ENCODE results near the gene PAFAH1B1.
"Not testable (repeated sequence)": the region's sequence is repeated elsewhere in the genome, so short reads cannot be mapped to it uniquely, and the experiment has no call there.

PAFAH1B1 gene

DNA sequence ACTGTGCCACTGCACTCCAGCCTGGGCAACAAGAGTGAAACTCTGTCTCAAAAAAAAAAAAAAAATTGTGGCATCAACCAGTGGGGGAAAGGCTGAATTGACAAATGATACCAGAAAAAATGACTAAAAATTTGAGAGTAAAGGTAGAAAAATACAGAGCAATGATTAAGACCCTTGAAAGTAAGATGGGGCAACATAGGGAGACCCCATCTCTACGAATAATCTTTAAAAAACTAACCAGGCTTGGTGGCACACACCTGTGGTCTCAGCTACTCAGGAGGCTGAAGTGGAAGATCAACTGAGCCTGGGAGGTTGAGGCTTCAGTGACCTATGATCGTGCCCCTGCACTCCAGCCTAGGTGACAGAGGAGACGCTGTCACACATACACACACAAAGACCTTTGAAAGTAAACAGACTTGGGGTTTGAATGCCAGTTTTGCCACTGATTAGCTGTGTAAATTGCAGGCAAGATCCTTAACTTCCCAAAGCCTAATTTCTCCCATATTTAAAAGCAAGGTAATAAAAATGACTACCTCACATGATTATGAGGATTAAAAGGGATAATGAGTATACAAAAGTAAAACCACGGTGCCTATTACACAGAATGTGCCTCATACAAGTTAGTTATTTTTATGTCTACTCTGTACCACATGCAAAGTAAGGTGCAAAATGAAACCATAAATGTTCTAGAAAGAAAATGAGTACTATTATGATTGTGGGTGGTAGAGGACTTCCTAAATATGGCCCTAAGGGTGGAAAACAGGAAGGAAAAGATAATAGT lies 21.7 kb upstream of the PAFAH1B1 start:
- in situ Hi-C loops (cut with MboI; ENCODE audit: low sequenced_read_pairs, unreplicated experiment), result no loop called here
- TF ChIP-seq, protein P1, sequence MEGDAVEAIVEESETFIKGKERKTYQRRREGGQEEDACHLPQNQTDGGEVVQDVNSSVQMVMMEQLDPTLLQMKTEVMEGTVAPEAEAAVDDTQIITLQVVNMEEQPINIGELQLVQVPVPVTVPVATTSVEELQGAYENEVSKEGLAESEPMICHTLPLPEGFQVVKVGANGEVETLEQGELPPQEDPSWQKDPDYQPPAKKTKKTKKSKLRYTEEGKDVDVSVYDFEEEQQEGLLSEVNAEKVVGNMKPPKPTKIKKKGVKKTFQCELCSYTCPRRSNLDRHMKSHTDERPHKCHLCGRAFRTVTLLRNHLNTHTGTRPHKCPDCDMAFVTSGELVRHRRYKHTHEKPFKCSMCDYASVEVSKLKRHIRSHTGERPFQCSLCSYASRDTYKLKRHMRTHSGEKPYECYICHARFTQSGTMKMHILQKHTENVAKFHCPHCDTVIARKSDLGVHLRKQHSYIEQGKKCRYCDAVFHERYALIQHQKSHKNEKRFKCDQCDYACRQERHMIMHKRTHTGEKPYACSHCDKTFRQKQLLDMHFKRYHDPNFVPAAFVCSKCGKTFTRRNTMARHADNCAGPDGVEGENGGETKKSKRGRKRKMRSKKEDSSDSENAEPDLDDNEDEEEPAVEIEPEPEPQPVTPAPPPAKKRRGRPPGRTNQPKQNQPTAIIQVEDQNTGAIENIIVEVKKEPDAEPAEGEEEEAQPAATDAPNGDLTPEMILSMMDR (IDR thresholded peaks at IDR 0.05; ENCODE audit: borderline replicate concordance, control extremely low read depth, extremely low read depth, insufficient read depth, missing control alignments), result no peak
- DNase-seq (ENCODE audit: low spot score), result peak; percentile 74

DNA sequence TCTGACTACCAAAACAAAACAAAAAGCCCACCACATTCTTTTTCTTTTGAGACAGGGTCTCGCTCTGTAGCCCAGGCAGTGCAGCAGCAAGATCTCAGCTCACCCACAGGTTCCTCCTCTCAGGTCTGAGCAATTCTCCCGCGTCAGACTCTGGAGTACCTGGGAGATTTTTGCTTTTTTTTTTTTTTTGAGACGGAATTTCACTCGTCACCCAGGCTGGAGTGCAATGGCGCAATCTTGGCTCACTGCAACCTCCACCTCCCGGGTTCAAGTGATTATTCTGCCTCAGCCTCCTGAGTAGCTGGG lies 21.2 kb upstream of the PAFAH1B1 start:
- in situ Hi-C loops (cut with MboI; ENCODE audit: low sequenced_read_pairs, unreplicated experiment); DNase-seq (ENCODE audit: low spot score): not testable (repeated sequence)

DNA sequence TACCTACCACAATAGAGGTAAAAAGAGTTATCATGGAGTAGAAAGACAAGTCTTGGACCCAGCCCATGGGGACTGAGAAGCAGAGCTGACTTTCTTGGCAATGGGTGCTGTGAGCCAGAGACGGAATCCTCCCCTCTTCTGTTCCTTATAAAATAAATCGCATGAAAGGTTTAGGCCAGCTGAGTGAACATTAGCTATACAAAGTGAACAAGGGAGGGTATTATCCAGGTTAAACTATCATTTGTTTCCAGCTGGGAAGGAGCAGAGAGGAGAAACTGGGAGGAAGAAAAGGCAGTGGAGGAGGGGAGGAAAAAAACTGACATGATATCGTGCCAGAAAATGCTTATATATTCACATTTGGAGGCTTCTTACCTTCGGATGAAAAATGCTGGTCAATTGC lies 13.3 kb upstream of the PAFAH1B1 start:
- in situ Hi-C loops (cut with MboI; ENCODE audit: low sequenced_read_pairs, unreplicated experiment), result no loop called here
- TF ChIP-seq, protein P1 (IDR thresholded peaks at IDR 0.05; ENCODE audit: borderline replicate concordance, control extremely low read depth, extremely low read depth, insufficient read depth, missing control alignments), result no peak

DNA sequence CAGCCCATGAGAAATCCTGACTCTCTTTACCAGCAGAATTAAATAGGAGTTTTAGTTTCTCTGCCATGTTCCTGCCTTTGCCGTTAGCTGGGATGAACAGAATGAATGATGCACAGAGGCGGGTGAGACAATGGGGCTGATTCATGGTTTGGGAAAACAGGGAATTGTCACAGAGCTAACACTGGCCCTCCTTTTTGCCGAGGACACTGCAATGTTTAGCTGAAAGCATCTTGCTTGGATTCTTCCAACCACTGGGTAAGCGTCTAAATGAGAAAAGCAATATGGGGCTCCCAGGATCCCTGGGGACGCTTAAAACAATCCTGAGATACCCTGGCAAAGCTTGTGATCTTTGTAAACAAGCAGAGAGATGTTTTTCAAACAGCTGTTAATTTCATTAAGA lies 12.8 kb upstream of the PAFAH1B1 start:
- in situ Hi-C loops (cut with MboI; ENCODE audit: low sequenced_read_pairs, unreplicated experiment), result no loop called here
- no peak for DNase-seq (ENCODE audit: low spot score)
- TF ChIP-seq, protein P1 (IDR thresholded peaks at IDR 0.05; ENCODE audit: borderline replicate concordance, control extremely low read depth, extremely low read depth, insufficient read depth, missing control alignments), result no peak

More for the DNA sequence above, 13.3 kb upstream of the PAFAH1B1 start:
- DNase-seq (ENCODE audit: low spot score), result no peak

DNA sequence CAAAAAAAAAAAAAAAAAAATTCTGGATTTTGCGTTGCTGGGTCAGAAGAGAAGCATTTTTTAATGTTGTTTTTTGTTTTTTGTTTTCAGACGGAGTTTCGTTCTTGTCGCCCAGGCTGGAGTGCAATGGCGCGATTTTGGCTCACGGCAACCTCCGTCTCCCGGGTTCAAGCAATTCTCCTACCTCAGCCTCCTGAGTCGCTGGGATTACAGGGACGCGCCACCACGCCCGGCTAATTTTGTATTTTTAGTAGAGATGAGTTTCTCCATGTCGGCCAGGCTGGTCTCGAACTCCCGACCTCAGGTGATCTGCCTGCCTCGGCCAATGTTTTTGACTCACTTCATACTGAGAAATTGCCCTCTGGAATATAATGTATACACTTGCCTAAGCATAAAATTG lies 11.0 kb upstream of the PAFAH1B1 start:
- DNase-seq (ENCODE audit: low spot score), result no peak
- TF ChIP-seq, protein P1 (IDR thresholded peaks at IDR 0.05; ENCODE audit: borderline replicate concordance, control extremely low read depth, extremely low read depth, insufficient read depth, missing control alignments), result no peak
- in situ Hi-C loops (cut with MboI; ENCODE audit: low sequenced_read_pairs, unreplicated experiment), result no loop called here

DNA sequence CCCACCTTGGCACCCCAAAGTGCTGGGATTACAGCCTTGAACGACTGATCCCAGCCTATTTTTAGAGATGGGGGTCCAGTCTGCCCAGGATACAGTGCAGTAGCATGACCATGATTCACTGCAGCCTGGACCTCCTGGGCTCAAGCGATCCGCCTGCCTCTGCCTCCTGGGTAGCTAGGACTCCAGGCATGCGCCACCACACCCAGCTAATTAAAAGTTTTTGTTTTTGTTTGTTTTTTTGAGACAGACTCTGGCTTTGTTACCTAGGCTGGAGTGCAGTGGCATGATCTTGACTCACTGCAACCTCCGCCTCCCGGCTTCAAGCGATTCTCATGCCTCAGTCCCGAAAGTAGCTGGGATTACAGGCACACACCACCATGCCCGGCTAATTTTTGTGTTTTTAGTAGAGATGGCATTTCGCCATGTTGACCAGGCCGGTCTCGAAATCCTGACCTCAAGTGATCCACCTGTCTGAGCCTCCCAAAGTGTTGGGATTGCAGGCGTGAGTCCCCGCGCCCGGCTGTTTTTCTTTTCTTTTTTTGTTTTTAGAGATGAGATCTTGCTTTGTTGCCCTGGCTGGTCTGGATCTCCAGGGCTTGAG lies 2.3 kb upstream of the PAFAH1B1 start:
- TF ChIP-seq, protein P1 (IDR thresholded peaks at IDR 0.05; ENCODE audit: borderline replicate concordance, control extremely low read depth, extremely low read depth, insufficient read depth, missing control alignments), result no peak
- in situ Hi-C loops (cut with MboI; ENCODE audit: low sequenced_read_pairs, unreplicated experiment), result no loop called here
- no peak for DNase-seq (ENCODE audit: low spot score)
